ENCODE data around the gene PARP11.

- TF ChIP-seq, protein P1, sequence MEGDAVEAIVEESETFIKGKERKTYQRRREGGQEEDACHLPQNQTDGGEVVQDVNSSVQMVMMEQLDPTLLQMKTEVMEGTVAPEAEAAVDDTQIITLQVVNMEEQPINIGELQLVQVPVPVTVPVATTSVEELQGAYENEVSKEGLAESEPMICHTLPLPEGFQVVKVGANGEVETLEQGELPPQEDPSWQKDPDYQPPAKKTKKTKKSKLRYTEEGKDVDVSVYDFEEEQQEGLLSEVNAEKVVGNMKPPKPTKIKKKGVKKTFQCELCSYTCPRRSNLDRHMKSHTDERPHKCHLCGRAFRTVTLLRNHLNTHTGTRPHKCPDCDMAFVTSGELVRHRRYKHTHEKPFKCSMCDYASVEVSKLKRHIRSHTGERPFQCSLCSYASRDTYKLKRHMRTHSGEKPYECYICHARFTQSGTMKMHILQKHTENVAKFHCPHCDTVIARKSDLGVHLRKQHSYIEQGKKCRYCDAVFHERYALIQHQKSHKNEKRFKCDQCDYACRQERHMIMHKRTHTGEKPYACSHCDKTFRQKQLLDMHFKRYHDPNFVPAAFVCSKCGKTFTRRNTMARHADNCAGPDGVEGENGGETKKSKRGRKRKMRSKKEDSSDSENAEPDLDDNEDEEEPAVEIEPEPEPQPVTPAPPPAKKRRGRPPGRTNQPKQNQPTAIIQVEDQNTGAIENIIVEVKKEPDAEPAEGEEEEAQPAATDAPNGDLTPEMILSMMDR (conservative IDR thresholded peaks at IDR 0.05 in 1 of 2, IDR thresholded peaks at IDR 0.05 in 1 of 2; ENCODE audit: extremely low read depth in 1 of 2, insufficient read depth in 1 of 2, low read depth in 1 of 2, low read length in 2 of 2) = no peak
- no peak for TF ChIP-seq EZH2 (IDR thresholded peaks at IDR 0.05; ENCODE audit: borderline replicate concordance, low read length)
Observed at GRCh38 chr12:3761116-3761735, 112.0 kb downstream of the PARP11 start.

Measured in mammary epithelial cell (primary cell).